Left lung (tissue), 10 donors: Measurements from ENCODE around the gene TTC21A. TPM values are rescaled to one million over a fixed set of nuclear protein-coding genes. Genes with fewer than 3 reads are reported as not detected.

ENCODE experiments used
- ATAC-seq: fragments of 200-7000 bp; cut with Tn5 transposase; one replicate; pipeline ENCODE4 v1.9.1; 2020; ENCODE audit warnings: moderate library complexity
- DNase-seq, 4 donors: peaks; one replicate each; pipeline ENCODE4 v3.0.0-alpha.2; 2013 to 2020
- H3K27ac ChIP-seq, 2 donors: fragments of 200-600 bp; sonication (generic) in 1 of 2; one replicate each; pipeline versions ENCODE4 v1.5.0 to v1.8.0; 2020 to 2021
- H3K27me3 ChIP-seq, 2 donors: fragments of 200-600 bp; sonication (generic) in 1 of 2; one replicate each; pipeline versions ENCODE4 v1.5.0 to v1.8.0; 2020 to 2021
- H3K36me3 ChIP-seq, 2 donors: fragments of 200-600 bp; sonication (generic) in 1 of 2; one replicate each; pipeline versions ENCODE4 v1.5.0 to v1.8.0; 2020 to 2021
- H3K4me1 ChIP-seq, 2 donors: fragments of 200-600 bp; one replicate each; pipeline ENCODE4 v1.8.0; 2021
- H3K4me3 ChIP-seq, 2 donors: fragments of 200-600 bp; sonication (generic) in 1 of 2; one replicate each; pipeline versions ENCODE4 v1.5.0 to v1.8.0; 2020 to 2021; ENCODE audit warnings: mild to moderate bottlenecking in 1 of 2
- H3K9me3 ChIP-seq, 2 donors: fragments of 200-600 bp; sonication (generic) in 1 of 2; one replicate each; pipeline versions ENCODE4 v1.5.0 to v1.8.0; 2020 to 2021
- CTCF ChIP-seq, 2 donors: fragments of 200-600 bp; sonication (generic) in 1 of 2; IDR thresholded peaks; one replicate each; pipeline versions ENCODE4 v1.5.0 to v1.8.0; 2021; ENCODE audit warnings: antibody characterized with exemption in 2 of 2
- intact Hi-C, 2 donors: fragments of 100-400 bp; cut with DNase I; formaldehyde crosslinking; loops; one replicate each; pipeline versions ENCODE4 v1.11.2 to v1.14.2; 2022
- polyA plus RNA-seq, 6 donors: library from polyadenylated mRNA; unstranded; fragments of 120-200 nt; gene quantifications; one replicate each; pipeline ENCODE4 v1.2.1, GENCODE V29; 2013; ENCODE audit not compliant: insufficient read length in 6 of 6
- total RNA-seq, 2 donors: library from RNA; stranded (reverse); fragmentation: NEBNext Ultra II Directional; extraction: Animal tissue kit (Norgen Biotek cat#: 25700); gene quantifications; one replicate each; pipeline ENCODE4 v1.2.1, GENCODE V29; 2021
- donor health status: DM: no; HTN: yes; CAD: no.
- donor health status: DM: no; HTN: no; CAD: no.

Gene TTC21A
- total and polyA plus RNA-seq, 8 donors, result 7.1 to 21.8 (median 14.3) TPM

- Histone ChIP-seq H3K27ac (no peak overlapping the region), H3K4me3 (no peak overlapping the region), H3K9me3 (no peaks in the 10 kb centered on the region), H3K36me3 (peaks cover 3 to 85% of the 10 kb centered on the region in 2 donors), H3K4me1 (peaks cover 0 to 19% of the 10 kb centered on the region in 2 donors), H3K27me3 (no peaks in the 10 kb centered on the region)
- DNase-seq (no peak), ATAC-seq (no peak)
- intact Hi-C loops, result no loop called here
- TF ChIP-seq CTCF (IDR thresholded peaks at IDR 0.05), result no peak
These were observed 9.6 kb upstream of the TTC21A start for GRCh38 chr3:39097716-39098472.

GRCh38 chr3:39098473-39099000, 8.9 kb upstream of the TTC21A start:
- no peak for DNase-seq
- H3K36me3 ChIP-seq, result peaks cover 3 to 79% of the 10 kb centered on the region in 2 donors
- no peak for ATAC-seq

GRCh38 chr3:39099242-39099641, 8.2 kb upstream of the TTC21A start:
- Histone ChIP-seq H3K4me3 (no peak overlapping the region), H3K4me1 (peaks cover 0 to 33% of the 10 kb centered on the region in 2 donors), H3K36me3 (peaks cover 3 to 72% of the 10 kb centered on the region in 2 donors), H3K9me3 (no peaks in the 10 kb centered on the region), H3K27me3 (no peaks in the 10 kb centered on the region), H3K27ac (no peak overlapping the region)
- DNase-seq (no peak), ATAC-seq (no peak)
- intact Hi-C loops, result no loop called here
- TF ChIP-seq CTCF (IDR thresholded peaks at IDR 0.05), result no peak

More at GRCh38 chr3:39098473-39099000, 8.9 kb upstream of the TTC21A start:
- no peak overlapping the region for H3K27ac ChIP-seq
- no peak overlapping the region for H3K4me3 ChIP-seq
- no peaks in the 10 kb centered on the region for H3K9me3 ChIP-seq
- no peaks in the 10 kb centered on the region for H3K27me3 ChIP-seq
- TF ChIP-seq CTCF (IDR thresholded peaks at IDR 0.05), result no peak
- H3K4me1 ChIP-seq, result peaks cover 0 to 26% of the 10 kb centered on the region in 2 donors
- intact Hi-C loops, result no loop called here

GRCh38 chr3:39099738-39100499, 7.6 kb upstream of the TTC21A start:
- Histone ChIP-seq H3K27me3 (no peaks in the 10 kb centered on the region), H3K4me3 (no peak overlapping the region), H3K36me3 (peaks cover 3 to 65% of the 10 kb centered on the region in 2 donors), H3K9me3 (no peaks in the 10 kb centered on the region), H3K4me1 (peaks cover 0 to 40% of the 10 kb centered on the region in 2 donors), H3K27ac (no peak overlapping the region)
- DNase-seq, result no peak
- intact Hi-C loops, result no loop called here
- no peak for ATAC-seq
- TF ChIP-seq CTCF (IDR thresholded peaks at IDR 0.05), result no peak

- Histone ChIP-seq H3K27me3 (no peaks in the 10 kb centered on the region), H3K36me3 (peaks cover 3 to 59% of the 10 kb centered on the region in 2 donors), H3K4me1 (peaks cover 0 to 45% of the 10 kb centered on the region in 2 donors), H3K9me3 (no peaks in the 10 kb centered on the region), H3K27ac (no peak overlapping the region), H3K4me3 (no peak overlapping the region)
- ATAC-seq (no peak), DNase-seq (no peak)
- TF ChIP-seq CTCF (IDR thresholded peaks at IDR 0.05), result no peak
- intact Hi-C loops, result no loop called here
These were observed 7.0 kb upstream of the TTC21A start for GRCh38 chr3:39100500-39100886.
